ENCODE measurements around the gene MAL. TPM values are rescaled to one million over a fixed set of nuclear protein-coding genes. Genes with fewer than 3 reads are reported as not detected.

MAL gene
- total and polyA plus RNA-seq, 2 experiments from 2014 or later: 0.24 to 0.31 TPM

DNA sequence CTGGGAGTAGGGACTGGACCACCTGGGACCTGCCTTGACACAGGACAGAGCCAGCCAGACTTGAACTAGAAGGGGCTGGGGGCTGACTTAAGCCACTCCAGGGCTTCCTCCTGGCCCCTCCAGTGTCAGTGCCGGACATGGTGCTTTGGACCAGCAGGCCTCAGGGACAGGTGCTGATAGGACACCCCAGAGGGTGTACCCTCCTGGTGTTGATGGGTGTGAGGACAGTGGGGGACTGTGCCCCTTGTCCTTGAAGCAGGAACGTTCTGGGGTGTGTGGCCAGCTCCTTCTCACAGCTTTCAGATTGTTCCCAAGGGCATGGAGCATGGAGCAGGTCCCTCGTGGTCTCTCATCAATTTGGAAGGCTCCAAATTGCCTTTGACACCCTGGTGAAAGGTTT is 6.8 kb downstream of the MAL start (continued):
- no peak for TF ChIP-seq NANOG (IDR thresholded peaks at IDR 0.05; ENCODE audit: borderline replicate concordance)
- TF ChIP-seq POLR2AphosphoS5 (IDR thresholded peaks at IDR 0.05; ENCODE audit: low read depth): no peak
- TF ChIP-seq JUNB (IDR thresholded peaks at IDR 0.05; ENCODE audit: unreplicated experiment): no peak
- TF ChIP-seq, protein P1, sequence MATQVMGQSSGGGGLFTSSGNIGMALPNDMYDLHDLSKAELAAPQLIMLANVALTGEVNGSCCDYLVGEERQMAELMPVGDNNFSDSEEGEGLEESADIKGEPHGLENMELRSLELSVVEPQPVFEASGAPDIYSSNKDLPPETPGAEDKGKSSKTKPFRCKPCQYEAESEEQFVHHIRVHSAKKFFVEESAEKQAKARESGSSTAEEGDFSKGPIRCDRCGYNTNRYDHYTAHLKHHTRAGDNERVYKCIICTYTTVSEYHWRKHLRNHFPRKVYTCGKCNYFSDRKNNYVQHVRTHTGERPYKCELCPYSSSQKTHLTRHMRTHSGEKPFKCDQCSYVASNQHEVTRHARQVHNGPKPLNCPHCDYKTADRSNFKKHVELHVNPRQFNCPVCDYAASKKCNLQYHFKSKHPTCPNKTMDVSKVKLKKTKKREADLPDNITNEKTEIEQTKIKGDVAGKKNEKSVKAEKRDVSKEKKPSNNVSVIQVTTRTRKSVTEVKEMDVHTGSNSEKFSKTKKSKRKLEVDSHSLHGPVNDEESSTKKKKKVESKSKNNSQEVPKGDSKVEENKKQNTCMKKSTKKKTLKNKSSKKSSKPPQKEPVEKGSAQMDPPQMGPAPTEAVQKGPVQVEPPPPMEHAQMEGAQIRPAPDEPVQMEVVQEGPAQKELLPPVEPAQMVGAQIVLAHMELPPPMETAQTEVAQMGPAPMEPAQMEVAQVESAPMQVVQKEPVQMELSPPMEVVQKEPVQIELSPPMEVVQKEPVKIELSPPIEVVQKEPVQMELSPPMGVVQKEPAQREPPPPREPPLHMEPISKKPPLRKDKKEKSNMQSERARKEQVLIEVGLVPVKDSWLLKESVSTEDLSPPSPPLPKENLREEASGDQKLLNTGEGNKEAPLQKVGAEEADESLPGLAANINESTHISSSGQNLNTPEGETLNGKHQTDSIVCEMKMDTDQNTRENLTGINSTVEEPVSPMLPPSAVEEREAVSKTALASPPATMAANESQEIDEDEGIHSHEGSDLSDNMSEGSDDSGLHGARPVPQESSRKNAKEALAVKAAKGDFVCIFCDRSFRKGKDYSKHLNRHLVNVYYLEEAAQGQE (IDR thresholded peaks at IDR 0.05; ENCODE audit: unreplicated experiment): no peak

DNA sequence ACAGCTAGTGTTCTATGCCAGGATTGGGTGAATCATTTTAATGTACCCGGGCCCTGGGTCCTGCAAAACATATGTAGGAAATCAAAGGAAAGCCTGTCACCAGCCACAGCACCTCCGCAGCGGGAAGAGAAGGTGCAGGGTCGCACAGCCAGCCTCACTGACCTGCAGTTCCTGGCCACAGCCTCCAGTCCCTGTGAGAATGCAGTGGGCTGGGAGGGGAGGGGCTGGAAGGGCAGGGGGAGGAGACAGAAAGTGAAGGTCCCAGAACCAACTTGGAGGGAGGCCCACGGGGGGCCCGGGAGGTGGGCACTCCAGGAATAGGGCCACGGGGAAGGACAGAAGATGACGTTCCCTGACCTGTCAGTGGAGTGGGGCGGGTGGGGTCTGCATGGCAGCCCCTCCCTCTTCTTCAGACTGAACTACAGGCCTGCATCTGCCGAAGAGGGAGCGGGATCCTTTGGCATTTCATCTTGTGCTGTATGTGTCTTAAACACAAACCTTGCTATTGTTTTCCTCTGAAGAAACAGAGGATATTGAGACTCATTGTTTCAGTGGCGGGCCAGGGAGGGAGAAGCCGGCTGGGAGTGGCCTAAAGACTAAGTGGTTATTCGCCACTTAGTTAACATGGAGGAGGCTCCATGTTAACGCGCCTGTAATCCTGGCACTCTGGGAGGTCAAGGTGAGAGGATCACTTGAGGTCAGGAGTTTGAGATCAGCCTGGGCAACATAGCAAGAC is 7.5 kb downstream of the MAL start:
- Histone ChIP-seq H3K79me2 (replicated peaks; ENCODE audit: insufficient read depth) (no peaks in the 10 kb centered on the region), H3K4me2 (no peak overlapping the region), H3K27me3 (ENCODE audit: insufficient read depth) (peaks cover 29% of the 10 kb centered on the region), H2AFZ (no peak overlapping the region), H3K4me1 (ENCODE audit: insufficient read depth) (no peaks in the 10 kb centered on the region), H3K9me2 (ENCODE audit: insufficient read depth) (no peaks in the 10 kb centered on the region), H3K27ac (ENCODE audit: low read depth) (no peak overlapping the region), H3K36me3 (ENCODE audit: insufficient read depth) (no peaks in the 10 kb centered on the region), H3K4me3 (no peak overlapping the region), H3F3A (replicated peaks; ENCODE audit: low read depth) (no peaks in the 10 kb centered on the region), H4K20me1 (replicated peaks; ENCODE audit: insufficient read depth) (no peaks in the 10 kb centered on the region)
- no peak overlapping the region for H3K27ac Mint-ChIP-seq
- peaks cover 9% of the 10 kb centered on the region for H3K9me3 Mint-ChIP-seq
- DNase-seq (ENCODE audit: low spot score) (peak; percentile 52), ATAC-seq (peak; percentile 87)
- H3K36me3 Mint-ChIP-seq (ENCODE audit: low read depth): peaks cover 10% of the 10 kb centered on the region; the same call in 1 of the 3 replicates
- no peak overlapping the region for H3K4me3 Mint-ChIP-seq
- H3K27me3 Mint-ChIP-seq (ENCODE audit: insufficient read depth, low read depth, poor library complexity): peaks cover 25% of the 10 kb centered on the region
- TF ChIP-seq, protein P2, sequence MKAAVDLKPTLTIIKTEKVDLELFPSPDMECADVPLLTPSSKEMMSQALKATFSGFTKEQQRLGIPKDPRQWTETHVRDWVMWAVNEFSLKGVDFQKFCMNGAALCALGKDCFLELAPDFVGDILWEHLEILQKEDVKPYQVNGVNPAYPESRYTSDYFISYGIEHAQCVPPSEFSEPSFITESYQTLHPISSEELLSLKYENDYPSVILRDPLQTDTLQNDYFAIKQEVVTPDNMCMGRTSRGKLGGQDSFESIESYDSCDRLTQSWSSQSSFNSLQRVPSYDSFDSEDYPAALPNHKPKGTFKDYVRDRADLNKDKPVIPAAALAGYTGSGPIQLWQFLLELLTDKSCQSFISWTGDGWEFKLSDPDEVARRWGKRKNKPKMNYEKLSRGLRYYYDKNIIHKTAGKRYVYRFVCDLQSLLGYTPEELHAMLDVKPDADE (IDR thresholded peaks at IDR 0.05): no peak
- TF ChIP-seq CREB1 (CRISPR knock-in tag; IDR thresholded peaks at IDR 0.05; ENCODE audit: low read depth) (no peak), JUNB (IDR thresholded peaks at IDR 0.05; ENCODE audit: unreplicated experiment) (no peak), STAT1 (IDR thresholded peaks at IDR 0.05; ENCODE audit: unreplicated experiment) (no peak), EZH2 (IDR thresholded peaks at IDR 0.05; ENCODE audit: low read depth, unreplicated experiment) (no peak), NANOG (IDR thresholded peaks at IDR 0.05; ENCODE audit: borderline replicate concordance) (no peak)
- peaks cover 5% of the 10 kb centered on the region; the same call in 2 of the 3 replicates for H3K4me1 Mint-ChIP-seq

DNA sequence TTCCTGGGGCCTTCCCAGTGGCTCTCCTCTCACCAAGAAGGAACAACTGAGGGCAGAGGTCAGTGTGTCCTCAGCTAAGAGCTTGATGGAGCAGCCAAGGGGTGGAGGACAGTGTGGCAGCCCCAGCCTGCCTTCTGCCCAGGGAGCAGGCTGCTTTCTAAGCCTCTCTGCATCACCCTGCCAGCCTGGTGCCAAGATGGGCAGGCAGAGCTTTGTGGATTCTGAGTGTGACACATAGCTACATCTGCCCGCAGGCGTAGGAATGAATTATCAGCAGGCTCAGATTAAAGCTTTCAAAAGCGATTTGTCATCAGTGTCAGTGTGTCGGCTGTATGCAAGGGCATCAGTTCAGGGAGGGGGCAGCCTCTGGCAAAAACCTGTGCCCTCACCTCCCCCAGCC is 8.7 kb downstream of the MAL start:
- Histone ChIP-seq H3K27me3 (ENCODE audit: insufficient read depth) (peaks cover 17% of the 10 kb centered on the region), H4K20me1 (replicated peaks; ENCODE audit: insufficient read depth) (no peaks in the 10 kb centered on the region), H3K9me2 (ENCODE audit: insufficient read depth) (no peaks in the 10 kb centered on the region), H3K79me2 (replicated peaks; ENCODE audit: insufficient read depth) (no peaks in the 10 kb centered on the region), H3K4me3 (no peak overlapping the region), H3F3A (replicated peaks; ENCODE audit: low read depth) (no peaks in the 10 kb centered on the region), H3K4me2 (no peak overlapping the region), H3K36me3 (ENCODE audit: insufficient read depth) (no peaks in the 10 kb centered on the region), H2AFZ (no peak overlapping the region), H3K4me1 (ENCODE audit: insufficient read depth) (no peaks in the 10 kb centered on the region), H3K27ac (ENCODE audit: low read depth) (no peak overlapping the region)
- Mint-ChIP-seq H3K9me3 (peaks cover 11% of the 10 kb centered on the region), H3K4me1 (peaks cover 6% of the 10 kb centered on the region), H3K4me3 (no peak overlapping the region), H3K27ac (no peak overlapping the region), H3K36me3 (ENCODE audit: low read depth) (peaks cover 11% of the 10 kb centered on the region; the same call in 1 of the 3 replicates), H3K27me3 (ENCODE audit: insufficient read depth, low read depth, poor library complexity) (peaks cover 24% of the 10 kb centered on the region)
- DNase-seq (ENCODE audit: low spot score) (no peak), ATAC-seq (no peak)
- TF ChIP-seq POLR2AphosphoS5 (IDR thresholded peaks at IDR 0.05; ENCODE audit: low read depth): no peak
- TF ChIP-seq, protein P3, sequence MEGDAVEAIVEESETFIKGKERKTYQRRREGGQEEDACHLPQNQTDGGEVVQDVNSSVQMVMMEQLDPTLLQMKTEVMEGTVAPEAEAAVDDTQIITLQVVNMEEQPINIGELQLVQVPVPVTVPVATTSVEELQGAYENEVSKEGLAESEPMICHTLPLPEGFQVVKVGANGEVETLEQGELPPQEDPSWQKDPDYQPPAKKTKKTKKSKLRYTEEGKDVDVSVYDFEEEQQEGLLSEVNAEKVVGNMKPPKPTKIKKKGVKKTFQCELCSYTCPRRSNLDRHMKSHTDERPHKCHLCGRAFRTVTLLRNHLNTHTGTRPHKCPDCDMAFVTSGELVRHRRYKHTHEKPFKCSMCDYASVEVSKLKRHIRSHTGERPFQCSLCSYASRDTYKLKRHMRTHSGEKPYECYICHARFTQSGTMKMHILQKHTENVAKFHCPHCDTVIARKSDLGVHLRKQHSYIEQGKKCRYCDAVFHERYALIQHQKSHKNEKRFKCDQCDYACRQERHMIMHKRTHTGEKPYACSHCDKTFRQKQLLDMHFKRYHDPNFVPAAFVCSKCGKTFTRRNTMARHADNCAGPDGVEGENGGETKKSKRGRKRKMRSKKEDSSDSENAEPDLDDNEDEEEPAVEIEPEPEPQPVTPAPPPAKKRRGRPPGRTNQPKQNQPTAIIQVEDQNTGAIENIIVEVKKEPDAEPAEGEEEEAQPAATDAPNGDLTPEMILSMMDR (conservative IDR thresholded peaks at IDR 0.05; ENCODE audit: low read depth in 2 of 2): no peak
- no peak for TF ChIP-seq ZNF114 (CRISPR knock-in tag; IDR thresholded peaks at IDR 0.05)
- no peak for TF ChIP-seq EZH2phosphoT487 (IDR thresholded peaks at IDR 0.05; ENCODE audit: unreplicated experiment)
- no peak for TF ChIP-seq CREB1 (CRISPR knock-in tag; IDR thresholded peaks at IDR 0.05; ENCODE audit: low read depth)
- no peak for TF ChIP-seq STAT1 (IDR thresholded peaks at IDR 0.05; ENCODE audit: unreplicated experiment)
- TF ChIP-seq NANOG (IDR thresholded peaks at IDR 0.05; ENCODE audit: borderline replicate concordance): no peak
- no peak for TF ChIP-seq ZNF331 (CRISPR knock-in tag; IDR thresholded peaks at IDR 0.05; ENCODE audit: low read depth)
